Activated B cell treated with CpG ODN at 0.5 μM for 24 hours (primary cell): ENCODE results near the gene DRC7. TPM values are rescaled to one million over a fixed set of nuclear protein-coding genes. Genes with fewer than 3 reads are reported as not detected.

Experiments used
- ATAC-seq: fragments of 200-7000 bp; cut with Tn5 transposase; one replicate; pipeline ENCODE4 v1.10.0; 2021; ENCODE audit warnings: low read depth, mild to moderate bottlenecking, moderate library complexity
- CTCF ChIA-PET: fragments of 350-600 bp; sonication (Branson Sonifier 250); formaldehyde crosslinking; loops from one replicate; lab custom pipeline; 2021; ENCODE audit warnings: antibody characterized with exemption; lab: Charles Lee
- POLR2A ChIA-PET: fragments of 350-600 bp; sonication (Branson Sonifier 250); formaldehyde crosslinking; loops from one replicate; lab custom pipeline; 2021; ENCODE audit warnings: antibody characterized with exemption; lab: Charles Lee
- DNase-seq: peaks from one replicate; pipeline ENCODE4 v3.0.0; 2022
- H3K27ac Mint-ChIP-seq: one replicate; pipeline ENCODE4 v1.8.0; 2020; ENCODE audit warnings: mixed read lengths
- H3K27me3 Mint-ChIP-seq: one replicate; pipeline ENCODE4 v1.8.0; 2021; ENCODE audit warnings: mixed read lengths
- H3K36me3 Mint-ChIP-seq: one replicate; pipeline ENCODE4 v1.8.0; 2021; ENCODE audit warnings: low read depth, mixed read lengths
- H3K4me1 Mint-ChIP-seq: one replicate; pipeline ENCODE4 v1.8.0; 2021; ENCODE audit warnings: mixed read lengths
- H3K4me3 Mint-ChIP-seq: one replicate; pipeline ENCODE4 v1.8.0; 2020; ENCODE audit warnings: mild to moderate bottlenecking, mixed read lengths
- H3K9me3 Mint-ChIP-seq: one replicate; pipeline ENCODE4 v1.8.0; 2020; ENCODE audit warnings: mixed read lengths
- CTCF ChIP-seq: fragments of 200-600 bp; IDR thresholded peaks from one replicate; pipeline ENCODE4 v1.8.0; 2022; ENCODE audit warnings: antibody characterized with exemption, mild to moderate bottlenecking
- intact Hi-C: fragments of 100-400 bp; cut with micrococcal nuclease; formaldehyde crosslinking; loops from one replicate; pipeline ENCODE4 v1.15.1; 2024
- total RNA-seq: library from RNA; stranded (reverse); gene quantifications from 2 replicates; pipeline ENCODE4 v1.2.3, GENCODE V29; 2022

Gene DRC7
- total RNA-seq, 1 donor from 2014 or later = not detected

- H3K27ac Mint-ChIP-seq = peak overlapping the region; percentile 82
- no peak for TF ChIP-seq CTCF
- POLR2A ChIA-PET = interaction anchor here (0.6 to 1.8 kb wide), 4 partner anchors 20 to 937 kb away, joined by 4 to 14 read pairs (median 9); partner anchors contain the start of gene KATNB1
- H3K36me3 Mint-ChIP-seq = no peaks in the 10 kb centered on the region
- intact Hi-C loops = loop anchor here (1.0 kb wide), 1 partner anchor 45 kb away; the partner anchor contains the start of gene KATNB1
- no peaks in the 10 kb centered on the region for H3K9me3 Mint-ChIP-seq
- CTCF ChIA-PET = no interaction called here
- ATAC-seq (peak; percentile 74), DNase-seq (peak; percentile 45)
- no peaks in the 10 kb centered on the region for H3K27me3 Mint-ChIP-seq
- H3K4me3 Mint-ChIP-seq = peak overlapping the region; percentile 36
- peaks cover 28% of the 10 kb centered on the region for H3K4me1 Mint-ChIP-seq
Measured at GRCh38 chr16:57689762-57690558, 4.6 kb upstream of the DRC7 start.

- ATAC-seq = no peak
- Mint-ChIP-seq H3K27me3 (no peaks in the 10 kb centered on the region), H3K27ac (peak overlapping the region; percentile 82), H3K4me1 (peaks cover 33% of the 10 kb centered on the region), H3K9me3 (no peaks in the 10 kb centered on the region), H3K4me3 (no peak overlapping the region), H3K36me3 (no peaks in the 10 kb centered on the region)
- ChIA-PET CTCF (no interaction called here), POLR2A (interaction anchor here (0.7 to 1.8 kb wide), 3 partner anchors 21 to 873 kb away, joined by 5 to 14 read pairs (median 12); partner anchors contain the start of gene KATNB1)
- no peak for DNase-seq
- intact Hi-C loops = loop anchor here (1.0 kb wide), 1 partner anchor 44 kb away; the partner anchor contains the start of gene KATNB1
- no peak for TF ChIP-seq CTCF
Measured at GRCh38 chr16:57690782-57691471, 3.7 kb upstream of the DRC7 start.

DNA sequence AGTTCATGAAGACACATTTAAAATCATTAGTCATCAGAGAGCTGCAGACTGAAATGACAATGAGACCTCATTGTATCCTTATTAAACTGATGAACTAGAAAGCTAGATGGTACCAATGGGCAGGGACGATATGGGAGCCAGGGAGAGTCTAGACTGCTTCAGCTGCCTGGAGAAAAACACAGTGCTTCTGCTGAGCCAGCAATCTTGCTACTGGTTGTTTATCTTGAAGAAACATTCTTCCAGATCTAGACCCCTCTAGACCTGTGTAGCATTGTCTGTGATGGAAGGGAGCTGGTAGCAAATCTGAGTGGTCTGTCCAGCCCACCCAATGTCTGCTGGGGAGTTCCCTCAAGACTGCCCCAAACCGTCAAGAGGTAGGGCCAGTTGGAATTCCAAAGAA, 2.0 kb upstream of the DRC7 start:
- CTCF ChIA-PET = no interaction called here
- POLR2A ChIA-PET = no interaction called here
- DNase-seq (no peak), ATAC-seq (no peak)
- Mint-ChIP-seq H3K27ac (no peak overlapping the region), H3K4me1 (peaks cover 33% of the 10 kb centered on the region), H3K27me3 (no peaks in the 10 kb centered on the region), H3K4me3 (no peak overlapping the region), H3K9me3 (no peaks in the 10 kb centered on the region), H3K36me3 (no peaks in the 10 kb centered on the region)
- no peak for TF ChIP-seq CTCF
- intact Hi-C loops = no loop called here

GRCh38 chr16:57693550-57693949, 1.1 kb upstream of the DRC7 start:
- no peak overlapping the region for H3K27ac Mint-ChIP-seq
- ChIA-PET POLR2A (no interaction called here), CTCF (no interaction called here)
- H3K9me3 Mint-ChIP-seq = no peaks in the 10 kb centered on the region
- DNase-seq (no peak), ATAC-seq (no peak)
- H3K4me1 Mint-ChIP-seq = peaks cover 32% of the 10 kb centered on the region
- no peak overlapping the region for H3K4me3 Mint-ChIP-seq
- intact Hi-C loops = no loop called here
- TF ChIP-seq CTCF = no peak
- H3K27me3 Mint-ChIP-seq = no peaks in the 10 kb centered on the region
- H3K36me3 Mint-ChIP-seq = no peaks in the 10 kb centered on the region

- TF ChIP-seq CTCF = no peak
- H3K27ac Mint-ChIP-seq = no peak overlapping the region
- no peaks in the 10 kb centered on the region for H3K27me3 Mint-ChIP-seq
- intact Hi-C loops = loop anchor here (1.0 kb wide), 1 partner anchor 41 kb away; the partner anchor contains the start of gene KATNB1
- CTCF ChIA-PET = no interaction called here
- DNase-seq = no peak
- POLR2A ChIA-PET = interaction anchor here (0.6 kb wide), 1 partner anchor 504 kb away, joined by 8 read pairs; no protein-coding TSS in a partner anchor
- H3K4me1 Mint-ChIP-seq = peaks cover 29% of the 10 kb centered on the region
- peak overlapping the region; percentile 83 for H3K4me3 Mint-ChIP-seq
- no peaks in the 10 kb centered on the region for H3K36me3 Mint-ChIP-seq
- no peaks in the 10 kb centered on the region for H3K9me3 Mint-ChIP-seq
- ATAC-seq = no peak
Measured at GRCh38 chr16:57694231-57694724, 328 bp upstream of the DRC7 start.
